ENCODE results near the gene CNTD1.
"Not testable (repeated sequence)": the region's sequence is repeated elsewhere in the genome, so short reads cannot be mapped to it uniquely, and the experiment has no call there.

CNTD1 gene

GRCh38 chr17:42798383-42799380 is at the start of gene CNTD1, which contains the start of gene COA3:
Gene CNTD1, plus strand, starts transcription at chr17:42798861. Its CDS starts 207 bp downstream, at chr17:42799068.
Gene COA3, minus strand, starts transcription at chr17:42798704. Its CDS starts 23 bp downstream, at chr17:42798681.
- DNase-seq (ENCODE audit: low read depth) = peak; percentile 53

- DNase-seq (ENCODE audit: low read depth) = no peak
Observed at GRCh38 chr17:42748908-42749798, 49.5 kb upstream of the CNTD1 start.

GRCh38 chr17:42750739-42751344 is 47.8 kb upstream of the CNTD1 start:
- DNase-seq (ENCODE audit: low read depth) = no peak

- no peak for DNase-seq (ENCODE audit: low read depth)
Observed at GRCh38 chr17:42751628-42752027, 47.0 kb upstream of the CNTD1 start.

- no peak for DNase-seq (ENCODE audit: low read depth)
Observed at GRCh38 chr17:42754782-42755181, 43.9 kb upstream of the CNTD1 start.

- no peak for DNase-seq (ENCODE audit: low read depth)
Observed at GRCh38 chr17:42759982-42760651, 38.5 kb upstream of the CNTD1 start.

GRCh38 chr17:42760652-42761581 is 37.7 kb upstream of the CNTD1 start, which contains the start of gene RAMP2:
Gene RAMP2, plus strand, starts transcription at chr17:42761227. Its CDS starts 35 bp downstream, at chr17:42761262.
- no peak for DNase-seq (ENCODE audit: low read depth)

- no peak for DNase-seq (ENCODE audit: low read depth)
Observed at GRCh38 chr17:42761638-42762037, 37.0 kb upstream of the CNTD1 start.

- DNase-seq (ENCODE audit: low read depth) = no peak
Observed at GRCh38 chr17:42766124-42766523, 32.5 kb upstream of the CNTD1 start.

- no peak for DNase-seq (ENCODE audit: low read depth)
Observed at GRCh38 chr17:42767512-42767911, 31.1 kb upstream of the CNTD1 start.

GRCh38 chr17:42768006-42768405 is 30.7 kb upstream of the CNTD1 start:
- DNase-seq (ENCODE audit: low read depth) = not testable (repeated sequence)

GRCh38 chr17:42769964-42770363 is 28.7 kb upstream of the CNTD1 start:
- DNase-seq (ENCODE audit: low read depth) = not testable (repeated sequence)

GRCh38 chr17:42772945-42773289 is 25.7 kb upstream of the CNTD1 start:
- no peak for DNase-seq (ENCODE audit: low read depth)

- peak; percentile 56 for DNase-seq (ENCODE audit: low read depth)
Observed at GRCh38 chr17:42773290-42774035, 25.2 kb upstream of the CNTD1 start, which contains the start of gene VPS25. Gene VPS25, plus strand, starts transcription at chr17:42773449. Its CDS starts 27 bp downstream, at chr17:42773476.

GRCh38 chr17:42774066-42774745 is 24.5 kb upstream of the CNTD1 start:
- DNase-seq (ENCODE audit: low read depth) = peak; percentile 58

GRCh38 chr17:42775534-42776098 is 23.0 kb upstream of the CNTD1 start:
- DNase-seq (ENCODE audit: low read depth) = no peak

GRCh38 chr17:42778570-42778969 is 20.1 kb upstream of the CNTD1 start:
- no peak for DNase-seq (ENCODE audit: low read depth)

- DNase-seq (ENCODE audit: low read depth) = no peak
Observed at GRCh38 chr17:42779304-42779935, 19.2 kb upstream of the CNTD1 start.
